ENCODE results near the gene RREB1.

GRCh38 chr6:7261032-7261841, 153.5 kb downstream of the RREB1 start:
- TF ChIP-seq, protein P1, sequence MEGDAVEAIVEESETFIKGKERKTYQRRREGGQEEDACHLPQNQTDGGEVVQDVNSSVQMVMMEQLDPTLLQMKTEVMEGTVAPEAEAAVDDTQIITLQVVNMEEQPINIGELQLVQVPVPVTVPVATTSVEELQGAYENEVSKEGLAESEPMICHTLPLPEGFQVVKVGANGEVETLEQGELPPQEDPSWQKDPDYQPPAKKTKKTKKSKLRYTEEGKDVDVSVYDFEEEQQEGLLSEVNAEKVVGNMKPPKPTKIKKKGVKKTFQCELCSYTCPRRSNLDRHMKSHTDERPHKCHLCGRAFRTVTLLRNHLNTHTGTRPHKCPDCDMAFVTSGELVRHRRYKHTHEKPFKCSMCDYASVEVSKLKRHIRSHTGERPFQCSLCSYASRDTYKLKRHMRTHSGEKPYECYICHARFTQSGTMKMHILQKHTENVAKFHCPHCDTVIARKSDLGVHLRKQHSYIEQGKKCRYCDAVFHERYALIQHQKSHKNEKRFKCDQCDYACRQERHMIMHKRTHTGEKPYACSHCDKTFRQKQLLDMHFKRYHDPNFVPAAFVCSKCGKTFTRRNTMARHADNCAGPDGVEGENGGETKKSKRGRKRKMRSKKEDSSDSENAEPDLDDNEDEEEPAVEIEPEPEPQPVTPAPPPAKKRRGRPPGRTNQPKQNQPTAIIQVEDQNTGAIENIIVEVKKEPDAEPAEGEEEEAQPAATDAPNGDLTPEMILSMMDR (conservative IDR thresholded peaks at IDR 0.05 in 1 of 2, IDR thresholded peaks at IDR 0.05 in 1 of 2; ENCODE audit: extremely low read depth in 1 of 2, insufficient read depth in 1 of 2, low read depth in 1 of 2, low read length in 2 of 2), result no peak
- TF ChIP-seq EZH2 (IDR thresholded peaks at IDR 0.05; ENCODE audit: borderline replicate concordance, low read length), result no peak
